HPDE6-E6E7 (cell line): ENCODE results near the gene VPS11.
"Not testable (repeated sequence)": the region's sequence is repeated elsewhere in the genome, so short reads cannot be mapped to it uniquely, and the experiment has no call there.

Experiments
- DNase-seq: peaks from one replicate; pipeline ENCODE4 v3.0.0; 2011; ENCODE audit warnings: missing footprints; ENCODE audit errors: extremely low spot score

VPS11 gene

DNA sequence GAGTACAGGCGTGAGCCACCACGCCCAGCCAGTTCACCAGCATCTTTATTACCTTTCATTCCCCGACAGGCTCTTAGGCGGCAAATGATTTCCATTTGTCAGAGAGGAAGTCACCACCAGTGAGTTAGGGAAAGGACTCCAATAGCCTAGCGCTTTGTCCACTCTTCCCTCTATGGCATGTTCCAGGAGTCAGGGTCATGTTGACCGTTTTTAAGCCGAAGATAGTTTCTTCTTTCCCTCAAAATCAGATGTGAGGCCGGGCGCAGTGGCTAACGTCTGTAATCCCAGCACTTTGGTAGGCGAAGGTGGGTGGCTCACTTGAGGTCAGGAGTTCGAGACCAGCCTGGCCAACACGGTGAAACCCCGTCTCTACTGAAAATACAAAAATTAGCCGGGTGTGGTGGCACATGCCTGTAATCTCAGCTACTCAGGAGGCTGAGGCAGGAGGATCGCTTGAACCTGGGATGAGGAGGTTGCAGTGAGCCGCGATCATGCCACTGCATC is 35.6 kb downstream of the VPS11 start:
- DNase-seq: not testable (repeated sequence)

DNA sequence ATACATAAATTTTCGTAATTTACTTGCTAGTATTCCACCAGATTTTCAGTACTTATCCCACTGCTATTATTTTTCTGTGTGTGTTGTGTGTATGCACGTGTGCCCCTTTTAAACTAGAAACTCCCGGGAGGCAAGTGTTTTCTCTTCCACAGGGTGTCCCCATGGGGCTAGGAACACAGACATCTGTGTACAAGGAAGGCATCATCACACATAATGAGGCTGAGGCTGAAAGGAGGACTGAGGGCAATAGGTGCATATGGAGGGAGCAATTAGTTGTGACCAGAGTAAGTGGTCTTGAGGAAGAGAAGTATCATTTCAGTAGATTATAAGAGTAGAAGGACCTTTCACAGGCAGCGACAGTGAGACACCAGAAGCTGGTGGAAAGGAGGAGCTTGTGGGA is 36.2 kb downstream of the VPS11 start:
- DNase-seq: no peak

DNA sequence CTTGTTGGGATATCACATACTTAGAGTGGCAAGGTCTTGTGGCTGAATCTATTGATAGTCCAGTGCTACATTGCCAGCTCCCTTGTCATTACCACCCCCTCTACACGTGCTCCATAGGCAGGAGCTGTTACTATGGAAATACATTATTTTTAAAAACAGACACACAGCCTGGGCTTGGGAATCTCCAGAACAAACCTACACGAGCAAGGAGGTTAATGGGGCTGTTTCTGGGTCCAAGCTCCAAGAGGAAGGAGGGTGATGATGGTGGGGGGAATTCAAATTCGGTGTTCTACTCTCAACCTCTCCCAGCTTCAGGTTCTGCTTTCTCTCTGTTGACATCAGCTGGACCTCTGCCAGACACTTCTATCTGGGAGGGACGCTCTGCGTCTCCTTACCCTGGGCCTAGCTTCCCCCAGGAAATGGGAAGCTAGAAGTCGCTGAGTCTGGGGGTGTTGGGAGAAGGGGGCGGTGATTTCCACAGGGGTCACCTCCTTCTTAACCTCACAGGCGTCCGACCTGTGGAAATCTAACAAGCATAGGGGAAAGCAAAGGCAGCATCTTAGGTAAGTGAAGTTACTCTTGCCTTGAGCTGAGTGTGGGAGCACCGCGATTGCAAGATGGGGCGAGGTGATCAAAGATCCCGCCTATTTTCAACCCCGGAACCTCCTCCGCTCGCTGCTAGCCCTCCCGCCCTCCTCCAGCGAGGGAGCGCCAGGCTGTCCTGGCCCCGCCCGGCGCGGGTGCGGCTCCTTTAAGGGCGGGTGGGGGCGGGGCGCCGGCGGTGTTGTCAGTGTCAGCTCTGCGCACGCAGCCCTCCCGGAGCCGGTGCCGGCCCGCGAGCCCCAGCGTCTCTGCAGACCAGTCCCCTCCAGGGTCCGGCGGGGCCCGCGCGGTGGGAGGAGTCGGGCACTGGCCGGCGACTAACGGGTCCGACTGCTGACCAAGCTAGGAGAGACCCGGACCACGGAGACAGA is 39.2 kb downstream of the VPS11 start, which contains the start of gene C2CD2L:
TSS of gene C2CD2L (plus strand) at position 781 of the 974 bp plus-strand sequence. CDS start 398 bp downstream, outside the sequence.
- peak; percentile 93 for DNase-seq

DNA sequence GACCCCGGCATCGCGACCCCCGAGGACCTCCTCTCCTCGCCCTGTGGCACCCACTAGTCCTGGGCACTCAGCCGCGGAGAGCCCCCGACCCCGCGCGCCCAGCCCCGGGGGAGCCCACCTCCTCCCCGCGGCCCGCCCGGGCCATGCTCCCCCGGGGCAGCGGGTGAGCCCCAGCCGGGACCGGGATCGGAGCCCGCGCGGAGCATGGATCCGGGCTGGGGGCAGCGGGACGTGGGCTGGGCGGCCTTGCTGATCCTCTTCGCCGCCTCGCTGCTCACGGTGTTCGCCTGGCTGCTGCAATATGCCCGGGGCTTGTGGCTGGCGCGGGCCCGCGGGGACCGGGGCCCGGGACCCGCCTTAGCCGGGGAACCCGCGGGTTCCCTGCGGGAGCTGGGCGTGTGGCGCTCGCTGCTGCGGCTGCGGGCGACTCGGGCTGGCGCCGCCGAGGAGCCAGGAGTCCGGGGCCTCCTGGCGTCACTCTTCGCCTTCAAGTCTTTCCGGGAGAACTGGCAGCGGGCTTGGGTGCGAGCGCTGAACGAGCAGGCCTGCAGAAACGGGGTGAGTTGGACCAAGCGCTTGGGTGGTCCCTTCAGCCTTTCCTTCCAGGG is 40.0 kb downstream of the VPS11 start:
- no peak for DNase-seq

DNA sequence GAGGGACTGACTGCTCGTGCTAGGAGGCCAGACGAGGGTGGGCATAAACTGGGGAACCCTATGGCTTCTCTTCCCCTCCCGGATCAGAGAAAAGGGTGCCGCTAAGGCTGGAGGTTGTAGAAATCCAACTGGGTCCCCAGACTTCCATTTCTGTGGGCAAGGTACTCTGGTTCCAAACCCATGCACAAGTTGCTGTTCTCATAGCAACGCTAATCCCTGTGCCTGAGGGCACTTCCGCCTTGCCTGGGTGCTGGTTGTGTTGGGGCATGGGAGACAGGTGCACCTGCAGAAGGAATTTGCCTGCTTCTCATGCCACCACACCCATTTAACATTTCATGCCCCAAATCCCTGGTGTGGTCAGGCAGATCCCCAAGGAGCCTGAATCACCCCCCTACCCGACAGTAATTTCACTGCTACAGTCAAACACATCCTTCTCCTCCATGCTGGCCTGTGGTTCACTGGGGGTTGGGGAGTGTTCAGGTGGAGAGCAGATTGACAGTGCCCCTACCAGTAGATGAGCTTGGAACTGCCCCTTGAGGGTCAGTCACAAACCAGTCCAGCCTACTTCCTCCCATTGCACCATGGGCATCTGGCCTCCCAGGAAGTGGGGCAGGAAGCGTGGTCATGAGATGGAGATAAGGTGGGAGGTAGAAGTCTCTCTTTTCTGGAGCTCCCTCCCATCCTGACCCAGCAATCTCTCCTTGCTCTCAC is 40.7 kb downstream of the VPS11 start:
- DNase-seq: peak; percentile 77

DNA sequence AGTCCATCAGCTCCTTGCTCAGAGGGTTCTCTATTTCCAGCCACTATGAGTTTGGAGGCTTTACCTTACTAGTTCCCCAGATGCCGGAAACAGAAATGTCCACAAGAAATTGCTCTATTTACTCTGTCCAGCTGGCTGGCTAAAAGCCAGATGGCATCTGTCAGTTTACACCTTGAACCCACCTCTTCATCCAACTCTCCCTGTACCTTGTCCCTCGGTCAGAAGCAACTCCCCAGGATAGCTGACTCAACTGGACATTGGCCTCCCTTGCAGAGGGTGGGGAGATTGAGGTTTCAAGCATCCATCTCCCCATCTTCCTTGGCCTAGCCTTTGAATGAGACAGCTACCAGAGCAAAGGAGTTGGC is 41.2 kb downstream of the VPS11 start:
- no peak for DNase-seq

DNA sequence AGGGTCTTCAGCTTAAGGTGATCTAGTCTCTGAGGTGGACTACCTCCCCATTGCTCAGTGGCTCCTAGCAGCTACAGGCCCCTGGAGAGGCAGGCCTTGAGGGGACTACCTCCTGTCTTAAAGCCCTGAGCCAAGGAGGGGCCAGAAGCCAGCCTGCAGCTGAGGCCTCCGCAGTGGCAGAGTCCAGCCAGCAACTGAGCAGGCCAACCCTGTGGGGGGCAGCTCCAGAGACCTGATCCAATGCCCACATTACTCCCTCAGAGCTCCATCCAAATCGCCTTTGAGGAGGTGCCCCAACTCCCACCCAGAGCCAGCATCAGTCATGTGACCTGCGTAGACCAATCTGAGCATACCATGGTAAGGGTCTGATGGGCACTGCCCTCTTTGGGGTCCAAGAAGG is 42.2 kb downstream of the VPS11 start:
- no peak for DNase-seq

DNA sequence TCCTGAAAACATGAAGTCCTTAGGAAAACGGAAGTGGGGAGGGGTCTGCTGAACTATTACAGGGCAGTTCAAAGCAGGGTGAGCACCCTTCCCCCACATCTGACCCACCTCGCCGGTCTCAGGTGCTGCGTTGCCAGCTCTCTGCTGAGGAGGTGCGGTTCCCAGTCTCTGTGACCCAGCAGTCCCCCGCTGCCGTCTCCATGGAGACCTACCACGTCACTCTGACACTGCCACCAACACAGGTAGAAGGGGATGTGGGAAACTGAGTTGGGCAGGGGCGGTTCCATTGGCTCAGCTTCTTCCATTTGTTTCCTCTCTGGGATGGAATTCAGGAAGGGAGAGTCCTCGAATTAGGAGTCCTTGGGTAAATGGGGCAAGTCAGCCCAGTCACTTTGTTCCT is 42.8 kb downstream of the VPS11 start:
- DNase-seq: no peak

DNA sequence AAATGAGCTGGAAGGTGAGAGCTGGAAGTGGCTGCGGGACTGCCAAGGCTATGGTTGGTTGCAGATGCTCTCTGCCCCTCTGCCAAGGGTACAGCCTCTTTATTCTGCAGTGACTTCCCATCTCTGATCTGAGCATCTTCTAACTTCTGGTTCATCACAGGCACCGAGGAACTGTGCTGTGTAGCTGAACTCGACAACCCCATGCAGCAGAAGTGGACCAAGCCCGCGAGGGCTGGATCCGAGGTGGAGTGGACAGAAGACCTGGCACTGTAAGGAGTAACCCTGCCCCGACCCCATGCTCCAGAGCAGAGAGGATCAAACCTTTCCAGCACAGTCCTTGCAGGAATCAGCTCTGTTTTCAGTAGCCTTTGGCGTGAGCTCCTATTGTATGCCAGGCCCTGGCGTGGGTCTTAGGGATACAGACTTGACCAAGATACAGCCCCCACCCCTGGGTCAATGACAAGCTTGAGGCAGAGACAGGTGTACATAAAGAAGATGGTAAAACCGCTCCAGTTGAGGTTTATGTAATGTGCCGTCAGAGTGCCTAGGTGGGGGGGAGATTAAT is 43.8 kb downstream of the VPS11 start:
- no peak for DNase-seq

DNA sequence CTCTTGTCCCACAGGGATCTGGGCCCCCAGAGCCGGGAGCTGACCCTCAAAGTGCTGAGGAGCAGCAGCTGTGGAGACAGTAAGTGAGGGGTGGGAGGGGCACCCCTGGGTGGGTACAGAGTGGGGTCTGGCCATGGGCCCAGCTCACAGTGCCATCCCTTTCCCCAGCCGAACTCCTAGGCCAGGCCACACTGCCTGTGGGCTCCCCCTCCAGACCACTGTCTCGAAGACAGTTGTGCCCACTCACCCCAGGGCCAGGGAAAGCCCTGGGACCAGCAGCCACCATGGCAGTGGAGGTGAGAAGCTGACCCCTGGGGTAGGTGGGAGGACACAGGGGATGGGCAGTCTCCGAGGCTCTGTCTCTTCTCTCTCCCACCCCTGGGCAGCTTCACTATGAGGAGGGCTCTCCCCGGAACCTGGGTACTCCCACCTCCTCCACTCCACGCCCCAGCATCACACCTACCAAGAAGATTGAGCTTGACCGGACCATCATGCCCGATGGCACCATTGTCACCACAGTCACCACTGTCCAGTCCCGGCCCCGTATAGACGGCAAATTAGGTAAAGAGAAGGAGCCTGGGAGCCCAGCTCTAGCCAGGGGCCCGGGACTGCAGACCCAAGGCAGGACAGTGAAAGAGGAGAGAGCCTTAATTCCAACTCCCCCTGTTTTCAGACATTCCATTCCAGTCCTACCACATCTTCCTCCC is 44.8 kb downstream of the VPS11 start:
- DNase-seq: no peak

DNA sequence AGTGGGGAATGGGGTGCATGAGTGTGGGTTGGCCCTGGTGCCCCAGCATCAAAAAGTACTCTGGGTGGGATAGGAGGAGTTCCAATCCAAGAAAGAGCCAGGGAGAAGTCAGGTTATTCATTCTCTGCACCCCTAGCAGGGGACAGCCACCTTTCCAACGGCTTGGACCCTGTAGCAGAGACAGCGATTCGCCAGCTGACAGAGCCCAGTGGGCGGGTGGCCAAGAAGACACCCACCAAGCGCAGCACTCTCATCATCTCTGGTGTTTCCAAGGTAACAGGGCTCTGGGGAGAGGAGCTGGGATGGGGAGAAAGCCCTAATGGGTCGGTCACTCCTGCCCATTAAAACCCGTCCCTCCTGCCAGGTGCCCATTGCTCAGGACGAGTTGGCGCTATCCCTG is 46.1 kb downstream of the VPS11 start:
- no peak for DNase-seq

DNA sequence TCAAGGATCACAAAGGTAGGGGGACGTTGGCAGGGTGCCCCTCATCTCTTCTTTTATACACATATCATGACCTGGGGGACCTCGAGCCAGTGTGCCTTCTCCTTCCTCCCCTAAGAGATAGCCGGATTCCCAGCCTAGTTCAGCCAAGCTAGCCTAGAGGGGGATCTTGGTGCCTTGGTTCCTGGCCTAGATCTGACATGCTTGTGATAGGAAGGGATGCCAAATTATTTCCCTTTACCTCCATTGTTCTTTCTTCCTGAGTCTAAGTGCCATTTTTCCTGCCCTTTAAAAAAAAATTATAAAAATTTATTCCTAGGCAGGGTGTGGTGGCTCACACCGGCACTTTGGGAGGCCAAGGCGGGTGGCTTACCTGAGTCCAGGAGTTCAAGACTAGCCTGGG is 46.7 kb downstream of the VPS11 start:
- DNase-seq: no peak

DNA sequence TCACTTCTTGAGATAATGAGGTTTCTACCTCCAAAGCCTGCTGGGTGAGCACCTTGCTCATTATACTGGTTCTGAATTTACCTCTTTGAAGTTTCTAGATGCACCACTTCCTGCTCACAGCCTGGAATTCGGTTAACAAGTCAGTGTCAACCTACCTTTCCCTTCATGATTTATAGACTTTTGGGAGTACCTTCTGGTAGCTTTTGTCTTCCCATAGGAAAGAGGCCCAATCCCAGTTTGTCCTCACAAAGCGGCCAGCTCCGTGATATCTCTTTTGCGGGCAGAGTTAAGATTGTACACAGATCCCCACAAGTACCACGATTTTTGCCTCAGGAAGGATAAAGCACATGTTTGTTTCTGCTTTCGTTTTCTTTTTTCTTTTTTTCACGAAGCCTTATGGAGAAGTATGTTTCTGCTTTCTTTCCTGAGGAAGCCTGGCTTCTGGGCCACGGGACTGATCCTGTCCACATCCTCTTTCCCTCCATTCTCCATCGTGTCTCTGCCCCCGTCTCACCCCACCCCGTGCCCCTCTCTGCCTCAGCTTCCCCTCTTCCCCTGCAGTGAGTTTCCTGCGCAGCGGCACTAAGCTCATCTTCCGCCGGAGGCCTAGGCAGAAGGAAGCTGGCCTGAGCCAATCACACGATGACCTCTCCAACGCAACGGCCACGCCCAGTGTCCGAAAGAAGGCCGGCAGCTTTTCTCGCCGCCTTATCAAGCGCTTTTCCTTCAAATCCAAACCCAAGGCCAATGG is 48.0 kb downstream of the VPS11 start:
- no peak for DNase-seq

DNA sequence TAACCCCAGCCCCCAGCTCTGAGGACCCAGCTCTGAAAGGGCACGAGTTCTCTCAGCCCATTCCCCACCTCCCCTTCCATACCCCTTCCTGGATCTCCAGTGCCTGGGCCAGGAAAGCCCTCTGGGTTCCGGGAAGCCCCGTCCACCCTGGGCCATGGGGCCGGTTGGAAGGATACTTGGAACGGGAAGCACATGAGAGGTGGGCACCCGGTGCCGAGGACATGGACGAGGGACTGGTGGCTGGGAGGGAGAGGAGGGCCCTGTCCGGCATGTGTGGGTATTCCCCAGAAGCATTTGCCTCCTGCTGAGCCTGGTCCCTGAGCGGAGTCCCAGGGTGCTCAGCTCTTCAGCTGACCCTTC is 48.6 kb downstream of the VPS11 start:
- no peak for DNase-seq

DNA sequence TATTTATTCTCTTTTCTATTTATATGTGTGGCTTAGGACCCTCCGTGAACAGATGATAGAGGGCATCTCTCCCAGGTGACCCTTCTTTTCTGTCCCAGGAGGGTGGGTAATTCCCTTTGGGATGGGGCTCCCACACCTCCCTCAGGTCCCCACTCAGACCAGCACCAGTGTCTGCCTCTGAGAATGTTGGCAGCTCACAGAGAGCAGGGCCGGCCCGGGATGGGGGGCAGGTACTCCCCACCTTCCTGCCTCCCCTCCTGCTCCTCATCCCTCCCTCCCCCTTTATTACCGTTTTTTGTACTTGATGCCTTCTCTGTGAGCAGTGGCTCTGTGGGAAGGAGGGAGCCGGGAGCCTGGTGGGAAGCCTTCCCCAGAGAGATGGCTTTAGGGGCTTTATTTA is 49.0 kb downstream of the VPS11 start:
- DNase-seq: no peak

DNA sequence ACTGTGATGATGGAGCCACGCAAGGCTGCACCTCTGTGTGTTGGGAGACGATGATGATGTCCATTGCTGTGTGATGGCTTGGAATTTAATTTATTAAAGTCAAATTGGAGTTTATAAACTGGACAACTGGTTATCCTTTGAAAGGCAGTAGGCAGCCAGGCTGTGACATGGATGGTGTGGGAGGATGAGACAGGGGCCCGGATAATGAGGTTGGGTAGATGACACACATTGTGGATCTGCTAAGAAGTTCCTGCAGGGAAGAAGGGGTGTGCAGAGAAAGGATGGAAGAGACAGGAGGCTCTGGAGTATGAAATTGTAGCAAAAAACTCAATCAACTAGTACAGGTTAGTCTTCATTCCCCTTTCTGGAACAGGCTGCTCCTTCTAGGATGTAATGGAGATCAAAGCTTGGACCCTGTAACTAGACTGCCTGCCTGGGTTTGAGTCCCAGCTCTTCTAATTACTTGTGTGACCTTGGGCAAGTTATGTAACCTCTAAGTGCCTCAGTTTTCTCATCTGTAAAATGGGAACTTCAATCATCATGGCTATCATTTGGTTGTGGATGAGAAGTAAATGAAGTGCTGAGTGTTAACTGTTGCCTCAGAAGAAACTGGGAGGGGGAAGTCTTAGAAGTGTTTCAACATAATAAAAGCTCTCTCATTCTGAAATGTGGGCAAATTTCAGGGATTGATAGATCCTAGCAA is 49.5 kb downstream of the VPS11 start:
- no peak for DNase-seq

DNA sequence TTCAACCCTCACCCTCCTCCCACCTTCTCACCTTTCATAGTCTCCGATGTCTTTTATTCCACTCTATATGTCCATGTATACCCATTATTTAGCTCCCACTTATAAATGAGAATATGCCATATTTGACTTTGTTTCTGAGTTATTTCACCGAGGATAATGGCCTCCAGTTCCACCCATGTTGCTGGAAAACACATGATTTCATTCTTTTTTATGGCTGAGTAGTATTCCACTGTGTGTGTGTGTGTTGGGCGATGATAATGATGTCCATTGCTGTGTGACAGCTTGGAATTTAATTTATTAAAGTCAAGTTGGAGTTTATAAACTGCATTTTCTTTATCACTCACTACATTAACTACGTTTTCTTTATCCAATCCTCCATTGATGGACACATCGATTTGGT is 50.6 kb downstream of the VPS11 start:
- DNase-seq: no peak

DNA sequence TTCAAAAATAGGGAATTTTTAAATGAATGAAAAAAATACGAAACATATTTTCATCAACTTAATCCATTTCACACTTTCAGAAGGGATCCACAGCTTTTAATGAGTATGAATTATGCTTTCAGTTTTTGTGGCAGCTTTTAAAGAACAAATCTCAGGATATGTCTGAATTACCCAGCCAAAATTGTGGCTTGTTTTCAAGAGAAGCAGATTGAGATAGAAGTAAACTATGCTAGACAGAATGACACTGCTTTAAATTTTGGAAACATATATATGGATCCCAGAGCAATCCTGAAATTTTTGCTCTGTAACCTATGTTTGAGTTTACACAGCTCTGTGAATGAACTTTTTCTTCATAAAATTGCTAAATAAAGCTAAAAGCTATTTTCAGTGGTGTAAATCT is 51.3 kb downstream of the VPS11 start:
- no peak for DNase-seq

DNA sequence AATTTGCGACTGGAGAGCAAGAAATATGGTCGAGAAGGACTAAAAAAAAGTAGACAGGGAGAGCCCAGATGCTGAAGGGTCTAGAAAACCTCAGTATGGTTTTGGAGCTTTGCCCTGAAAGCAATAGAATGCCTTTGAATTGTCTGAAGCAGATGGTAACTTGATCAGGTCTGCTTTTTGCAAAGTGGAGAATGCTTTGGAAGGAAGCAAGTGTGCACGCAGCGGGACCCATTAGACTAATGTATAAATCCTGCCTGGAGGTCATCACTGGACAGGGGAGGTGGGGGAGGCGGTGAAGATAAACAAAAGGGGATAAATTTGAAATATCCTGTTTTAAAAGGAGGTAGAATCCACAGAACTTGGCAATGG is 53.0 kb downstream of the VPS11 start:
- DNase-seq: no peak
